ENCODE data around the gene RASGRF2.

RASGRF2 gene

DNA sequence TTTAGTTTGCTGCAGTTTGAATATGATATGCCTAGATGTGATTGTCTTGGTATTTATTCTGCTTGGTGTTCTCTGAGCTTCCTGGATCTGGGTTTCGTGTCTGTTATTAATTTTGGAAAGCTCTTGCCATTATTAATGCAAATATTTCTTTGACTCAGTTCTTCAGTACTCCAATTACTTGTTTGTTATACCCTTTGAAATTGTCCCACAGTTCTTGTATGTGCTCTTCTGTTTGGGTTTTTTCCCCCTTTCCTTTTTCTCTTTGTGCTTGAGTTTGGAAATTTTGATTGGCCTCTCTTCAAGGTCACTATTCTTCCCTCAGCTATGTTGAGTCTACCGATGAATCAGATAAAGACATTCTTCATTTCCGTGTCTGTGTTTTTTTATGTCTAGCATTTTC lies 176.4 kb downstream of the RASGRF2 start:
- no peak for DNase-seq (ENCODE audit: low read depth, low spot score)

DNA sequence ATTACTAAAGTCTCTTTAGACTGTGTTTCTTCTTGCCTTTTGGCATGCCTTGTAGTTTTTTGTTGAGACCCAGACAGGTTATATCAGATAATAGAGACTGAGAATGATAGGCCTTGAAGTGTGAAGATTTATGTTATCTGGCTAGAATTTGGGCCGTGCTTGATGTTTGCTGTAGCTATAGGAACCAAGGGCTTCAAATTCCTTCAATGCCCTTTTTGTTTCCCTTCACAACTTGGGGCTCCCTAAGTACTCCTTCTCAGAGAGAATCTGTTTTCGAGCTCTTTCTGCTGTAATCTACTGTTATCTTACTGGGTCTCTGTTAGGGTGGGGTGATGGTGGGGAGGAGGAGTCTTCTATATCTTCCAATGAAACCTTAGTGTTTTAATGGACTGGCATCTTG lies 177.7 kb downstream of the RASGRF2 start:
- DNase-seq (ENCODE audit: low read depth, low spot score), result no peak

DNA sequence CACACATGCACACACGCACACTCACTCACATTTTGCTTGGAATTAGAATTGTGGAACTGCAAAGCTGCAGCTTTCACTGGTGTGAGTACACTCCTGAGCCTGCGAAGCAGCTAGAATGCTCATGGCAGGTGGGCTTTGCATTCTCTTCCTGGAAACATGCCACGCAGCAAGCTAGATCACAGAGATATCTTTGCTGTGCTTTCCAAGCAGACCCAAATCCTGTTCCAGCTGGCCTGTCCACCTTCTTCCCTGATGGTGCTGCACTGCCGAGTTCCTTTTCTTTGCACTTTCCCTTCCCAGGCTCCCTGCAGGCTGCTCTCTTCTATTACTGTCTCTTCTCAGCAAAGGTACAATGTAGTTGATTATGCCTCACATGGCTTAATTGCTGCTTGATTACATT lies 180.3 kb downstream of the RASGRF2 start:
- DNase-seq (ENCODE audit: low read depth, low spot score), result no peak

DNA sequence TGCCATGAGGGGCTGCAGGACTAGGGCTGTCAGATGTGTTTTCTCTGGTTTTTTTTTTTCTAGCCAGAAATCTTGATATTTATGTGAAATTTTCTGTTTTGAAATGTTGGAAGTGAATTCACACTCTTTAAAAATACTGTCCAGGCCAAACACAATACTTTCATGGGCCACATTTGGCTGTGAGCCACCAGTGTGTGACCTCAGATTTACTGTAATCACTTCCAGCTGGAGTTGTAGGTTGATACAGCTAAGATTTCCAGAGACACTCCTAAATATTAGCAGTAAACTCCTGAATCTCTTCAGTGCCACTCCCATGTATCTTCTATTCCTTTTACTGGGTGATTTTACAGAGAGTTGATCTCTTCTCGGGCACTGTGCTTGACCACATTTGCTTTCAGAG lies 180.8 kb downstream of the RASGRF2 start:
- DNase-seq (ENCODE audit: low read depth, low spot score), result no peak

DNA sequence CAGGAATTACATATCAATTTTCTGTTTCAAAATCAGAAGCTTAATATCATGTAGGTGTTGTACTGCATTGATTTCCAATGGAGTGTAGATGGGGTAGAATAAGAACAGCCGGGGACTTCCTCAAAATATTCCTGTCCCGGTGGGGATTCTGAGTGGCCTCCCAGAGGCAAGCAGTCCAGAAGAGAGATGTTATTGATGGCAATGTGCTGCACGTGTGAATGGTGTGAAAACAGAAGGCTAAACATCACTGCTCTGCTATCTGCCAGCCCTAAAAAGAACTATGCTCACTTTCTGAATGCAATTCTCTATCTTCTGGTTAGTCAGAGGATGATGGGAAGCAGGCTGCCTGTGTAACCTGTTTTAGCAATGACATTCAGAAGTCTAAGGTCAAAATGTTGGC lies 181.9 kb downstream of the RASGRF2 start:
- DNase-seq (ENCODE audit: low read depth, low spot score), result no peak

DNA sequence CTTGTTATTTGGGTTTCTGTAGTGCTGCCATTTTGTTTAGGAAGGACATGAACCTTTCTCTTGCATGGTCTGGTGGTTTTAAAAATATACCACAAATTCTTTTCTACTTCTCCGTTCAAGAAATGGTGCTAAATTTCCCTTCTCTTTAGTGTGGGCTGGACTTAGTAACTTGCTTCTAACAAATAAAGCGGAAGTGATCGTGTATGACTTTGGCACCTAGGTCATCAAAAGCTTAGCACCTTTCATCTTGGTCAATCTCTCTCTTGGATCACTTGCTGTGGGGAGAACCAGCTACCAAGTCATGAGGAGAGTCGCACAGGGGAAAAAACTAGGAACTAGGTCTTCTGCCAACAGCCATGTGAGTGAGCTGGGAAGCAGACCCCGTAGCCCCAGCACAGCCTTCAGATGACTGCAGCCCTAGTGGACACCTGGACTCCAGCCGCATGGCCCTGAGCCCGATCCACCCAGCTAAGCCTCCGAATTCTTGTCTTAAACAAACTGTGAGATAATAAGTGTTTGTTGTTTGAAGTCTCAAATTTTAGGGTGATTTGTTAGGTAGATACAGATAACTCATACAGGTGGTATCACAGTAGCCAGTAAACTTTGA lies 185.3 kb downstream of the RASGRF2 start:
- no peak for DNase-seq (ENCODE audit: low read depth, low spot score)

DNA sequence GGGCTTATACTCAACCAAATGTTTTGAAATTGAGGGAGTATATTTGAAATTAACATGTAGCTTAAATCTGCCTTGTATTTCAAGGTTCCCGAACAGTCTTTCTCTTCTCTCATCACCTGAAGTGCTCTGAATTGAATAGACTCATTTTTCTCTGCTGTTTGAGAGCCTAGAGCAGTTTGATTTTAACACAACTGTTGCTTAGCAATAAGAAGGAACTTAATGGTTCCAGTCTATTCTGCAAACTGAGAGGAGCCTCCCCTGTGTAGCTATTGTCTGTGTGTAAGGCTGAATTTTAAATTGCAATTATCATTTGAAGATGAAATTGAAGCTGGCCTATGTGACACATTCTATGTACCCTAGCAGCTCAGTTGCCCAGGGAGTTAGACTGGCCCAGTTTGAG lies 185.9 kb downstream of the RASGRF2 start:
- no peak for DNase-seq (ENCODE audit: low read depth, low spot score)

DNA sequence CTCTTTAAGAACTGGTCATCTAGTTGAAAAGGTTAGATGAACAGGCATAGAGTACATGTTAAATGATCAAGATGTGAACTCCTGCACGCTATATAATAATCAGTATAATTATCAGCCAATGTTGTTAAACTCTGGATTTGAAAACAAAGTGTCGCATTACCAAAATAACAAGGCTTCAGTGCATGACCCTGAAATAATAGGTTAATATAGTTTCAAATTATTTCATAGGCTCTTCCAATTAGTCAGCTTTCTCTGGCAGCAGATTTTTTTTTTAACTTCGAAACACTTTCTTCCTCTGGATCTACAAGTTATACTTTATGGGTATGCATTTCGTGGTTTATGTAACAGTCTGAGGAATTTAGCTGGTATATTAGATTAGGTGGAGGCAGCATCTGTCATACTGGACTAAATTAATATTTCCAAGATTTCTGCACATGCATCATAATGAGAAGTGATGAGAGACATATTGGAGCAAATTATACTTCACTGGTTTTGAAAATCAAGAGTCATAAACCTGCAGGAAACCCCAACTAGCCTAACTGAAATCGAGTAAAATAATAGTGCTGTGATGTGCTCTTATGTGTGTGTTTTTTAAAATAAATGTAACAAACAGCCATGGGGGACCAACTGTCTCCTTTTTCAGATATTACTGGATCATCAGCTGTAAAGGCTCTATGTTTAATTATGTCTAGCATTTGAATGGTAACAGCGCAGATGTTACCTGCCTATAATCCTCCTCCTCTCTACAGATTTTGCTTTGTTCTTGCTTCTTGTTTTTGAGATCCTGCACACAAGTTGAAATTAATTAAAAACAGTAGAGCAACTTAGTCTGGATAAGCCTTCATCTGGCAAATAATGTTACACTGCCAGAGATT lies 187.1 kb downstream of the RASGRF2 start:
- DNase-seq (ENCODE audit: low read depth, low spot score), result no peak

DNA sequence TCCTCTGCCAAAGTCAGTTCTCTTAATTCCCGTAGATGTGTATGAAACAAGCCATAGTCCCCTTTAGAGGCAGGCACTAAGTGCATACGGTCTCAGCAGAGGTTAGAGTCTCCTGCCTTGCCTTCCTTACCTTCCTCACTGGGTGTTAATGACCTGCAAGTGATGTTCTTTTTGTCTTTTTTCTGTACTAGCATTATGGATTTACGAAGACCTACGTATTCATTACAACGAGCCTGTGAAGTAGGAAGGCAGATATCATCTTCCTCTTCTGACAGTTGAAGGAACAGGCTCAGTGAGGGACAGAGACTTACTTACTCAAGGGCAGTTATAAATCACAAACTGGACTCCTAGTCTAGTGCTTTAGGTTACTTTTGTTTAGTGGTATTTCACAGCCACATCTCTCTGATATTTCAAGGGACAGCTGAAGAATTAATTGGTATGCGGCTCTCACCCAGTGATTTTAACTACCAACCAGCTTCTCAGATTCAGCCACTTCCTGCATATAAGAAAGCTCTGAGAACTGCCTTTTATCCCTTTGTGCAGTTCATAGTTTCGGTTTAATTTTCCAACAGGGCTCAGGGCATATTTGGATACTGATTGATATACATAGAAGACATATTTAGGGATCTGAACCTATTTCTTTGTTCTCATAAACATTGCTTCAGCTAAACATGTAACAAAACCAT lies 187.9 kb downstream of the RASGRF2 start:
- DNase-seq (ENCODE audit: low read depth, low spot score), result no peak

DNA sequence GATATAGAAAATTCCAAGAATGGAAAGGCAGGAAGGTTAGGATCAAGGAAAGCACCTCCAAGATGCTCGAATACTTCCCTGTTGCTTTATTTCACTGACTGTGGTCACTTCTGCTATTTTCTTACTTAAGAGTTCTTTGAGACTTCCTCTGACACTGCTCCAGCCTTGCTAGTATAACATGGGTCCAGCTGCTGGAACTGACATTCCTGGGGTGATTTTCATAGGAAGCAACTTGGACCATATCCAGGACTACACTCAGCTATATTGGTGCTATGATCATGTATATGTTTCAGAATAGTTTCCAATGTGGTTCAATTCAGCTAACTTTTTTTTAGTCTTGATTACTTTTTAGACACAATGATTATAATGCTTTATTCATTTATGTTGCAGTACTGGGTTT lies 191.4 kb downstream of the RASGRF2 start:
- no peak for DNase-seq (ENCODE audit: low read depth, low spot score)

DNA sequence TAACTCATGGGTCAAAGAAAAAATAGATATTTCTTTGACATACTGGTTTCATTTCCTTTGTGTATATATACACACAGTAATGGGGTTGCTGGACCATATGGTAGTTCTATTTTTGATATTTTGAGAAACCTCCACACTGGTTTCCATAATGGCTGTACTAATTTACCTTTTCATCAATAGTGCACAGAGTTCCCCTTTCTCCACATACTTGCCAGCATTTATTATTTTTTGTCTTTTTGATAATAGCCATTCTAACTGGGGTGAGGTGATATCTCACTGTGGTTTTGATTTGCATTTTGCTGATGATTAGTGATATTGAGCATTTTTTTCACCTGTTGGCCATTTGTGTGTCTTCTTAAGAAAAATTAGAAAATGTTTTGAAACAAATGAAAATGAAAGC lies 194.6 kb downstream of the RASGRF2 start:
- no peak for DNase-seq (ENCODE audit: low read depth, low spot score)

DNA sequence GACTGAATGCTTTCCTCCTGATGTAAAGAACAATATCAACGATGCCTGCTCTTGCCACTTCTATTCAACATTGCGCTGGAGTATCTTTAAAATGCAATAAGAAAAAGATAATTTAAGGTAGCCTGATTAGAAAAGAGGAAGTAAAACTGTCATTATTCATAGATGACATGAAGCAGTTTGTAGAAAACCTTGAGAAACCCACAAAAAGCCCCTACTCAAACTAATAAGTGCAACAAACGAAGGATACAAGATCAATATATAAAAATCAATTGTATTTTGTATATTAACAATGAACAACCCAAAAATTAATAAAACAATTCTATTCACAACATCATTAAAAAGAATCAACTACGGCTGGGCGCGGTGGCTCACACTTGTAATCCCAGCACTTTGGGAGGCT lies 196.6 kb downstream of the RASGRF2 start:
- DNase-seq (ENCODE audit: low read depth, low spot score), result no peak

DNA sequence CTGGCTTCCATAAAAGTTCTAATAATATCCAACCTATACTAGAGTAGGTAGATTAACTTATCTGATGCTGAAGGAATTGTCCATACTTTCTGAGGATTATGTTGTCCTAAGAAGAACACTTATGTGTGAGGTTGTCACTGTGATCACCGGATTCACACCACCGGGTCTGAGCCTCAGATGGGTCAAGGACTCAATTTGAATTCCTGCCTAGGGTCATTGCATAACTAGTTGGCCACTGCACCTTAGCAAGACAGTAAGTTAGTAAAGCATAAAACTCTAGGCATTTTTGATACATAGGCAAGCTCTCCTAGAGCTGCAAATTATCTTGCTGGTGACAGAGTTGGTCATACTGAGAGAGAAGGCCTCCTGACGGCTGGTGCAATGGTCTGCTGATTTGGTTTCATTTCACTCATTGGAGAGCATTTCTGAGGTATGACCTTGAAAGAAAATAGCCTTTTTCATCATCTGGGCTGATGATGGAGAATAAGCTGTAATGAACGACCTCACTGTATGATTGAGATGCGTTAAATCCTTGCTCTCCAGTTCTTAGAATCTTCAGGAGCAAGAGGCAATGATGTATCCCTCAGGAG lies 200.9 kb downstream of the RASGRF2 start:
- DNase-seq (ENCODE audit: low read depth, low spot score), result no peak

DNA sequence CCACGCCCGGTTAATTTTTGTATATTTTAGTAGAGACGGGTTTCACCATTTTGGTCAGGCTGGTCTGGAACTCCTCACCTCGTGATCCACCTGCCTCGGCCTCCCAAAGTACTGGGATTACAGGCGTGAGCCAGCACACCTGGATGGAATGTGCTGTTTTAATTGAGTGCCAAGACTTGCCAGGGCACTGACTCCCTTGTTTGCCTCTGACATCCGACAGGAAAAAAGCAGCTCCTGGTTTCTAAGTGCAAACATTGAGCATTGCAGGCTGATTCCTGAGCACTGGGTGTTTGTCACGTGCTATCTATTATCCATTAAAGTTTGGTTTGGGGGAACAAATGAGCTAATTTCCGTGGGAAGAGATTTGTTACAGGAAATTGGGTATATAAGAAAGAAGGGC lies 202.3 kb downstream of the RASGRF2 start:
- DNase-seq (ENCODE audit: low read depth, low spot score), result no peak

DNA sequence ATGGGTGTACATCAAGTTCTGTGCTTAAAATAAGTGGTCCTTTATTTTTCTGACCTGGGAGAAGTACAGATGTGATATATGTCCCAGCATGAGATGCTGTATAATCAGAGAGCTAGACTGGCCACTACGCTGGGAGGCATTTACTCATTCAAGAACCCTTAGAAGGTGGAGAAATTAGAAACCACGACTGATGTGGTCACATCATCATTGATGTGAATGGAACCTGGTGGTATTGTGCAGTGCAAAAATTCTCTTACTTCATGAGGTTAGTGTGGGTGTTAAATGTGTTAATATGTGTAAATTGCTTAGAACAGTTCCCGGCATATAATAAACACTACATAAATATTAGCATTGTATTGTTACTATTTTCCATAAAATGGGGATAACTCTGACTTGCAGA lies 203.5 kb downstream of the RASGRF2 start:
- no peak for DNase-seq (ENCODE audit: low read depth, low spot score)

DNA sequence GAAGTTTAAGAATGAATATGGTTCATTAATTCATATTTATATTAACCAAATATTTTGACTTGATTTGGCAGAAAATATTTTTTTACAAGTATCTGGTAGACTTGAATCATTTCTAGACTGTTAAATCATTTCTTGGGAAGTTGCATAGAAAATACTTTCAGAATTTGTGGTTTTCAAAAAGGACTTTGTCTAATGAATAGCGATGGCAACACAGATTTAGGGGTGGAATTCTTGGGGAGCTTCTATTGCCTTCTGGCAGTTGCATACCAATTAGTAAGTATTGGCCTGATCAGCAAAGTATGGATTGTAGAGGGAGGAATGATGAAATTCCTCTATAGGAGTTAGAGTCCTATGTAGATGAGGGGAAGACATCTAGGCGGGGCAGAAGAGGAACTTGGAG lies 204.3 kb downstream of the RASGRF2 start:
- DNase-seq (ENCODE audit: low read depth, low spot score), result no peak

DNA sequence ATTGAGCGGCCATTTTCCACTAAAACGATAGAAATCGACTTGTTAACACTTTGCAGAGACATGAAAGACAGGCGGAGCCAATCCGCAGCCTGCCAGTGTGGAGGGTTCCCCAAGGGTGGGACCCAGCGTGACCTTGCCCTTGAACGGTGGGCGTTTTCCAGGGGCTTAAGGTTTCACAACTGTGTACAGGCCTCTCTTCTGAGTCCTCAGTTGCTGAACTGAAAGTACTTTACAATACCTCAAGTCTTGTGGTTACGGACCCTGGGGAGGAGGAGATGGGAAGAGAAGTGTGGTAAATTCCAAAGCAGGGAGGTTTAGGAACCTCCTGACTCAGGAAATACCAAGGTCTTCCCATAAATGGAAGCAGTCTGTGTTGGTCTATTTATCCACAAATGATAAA lies 204.8 kb downstream of the RASGRF2 start:
- DNase-seq (ENCODE audit: low read depth, low spot score), result no peak

DNA sequence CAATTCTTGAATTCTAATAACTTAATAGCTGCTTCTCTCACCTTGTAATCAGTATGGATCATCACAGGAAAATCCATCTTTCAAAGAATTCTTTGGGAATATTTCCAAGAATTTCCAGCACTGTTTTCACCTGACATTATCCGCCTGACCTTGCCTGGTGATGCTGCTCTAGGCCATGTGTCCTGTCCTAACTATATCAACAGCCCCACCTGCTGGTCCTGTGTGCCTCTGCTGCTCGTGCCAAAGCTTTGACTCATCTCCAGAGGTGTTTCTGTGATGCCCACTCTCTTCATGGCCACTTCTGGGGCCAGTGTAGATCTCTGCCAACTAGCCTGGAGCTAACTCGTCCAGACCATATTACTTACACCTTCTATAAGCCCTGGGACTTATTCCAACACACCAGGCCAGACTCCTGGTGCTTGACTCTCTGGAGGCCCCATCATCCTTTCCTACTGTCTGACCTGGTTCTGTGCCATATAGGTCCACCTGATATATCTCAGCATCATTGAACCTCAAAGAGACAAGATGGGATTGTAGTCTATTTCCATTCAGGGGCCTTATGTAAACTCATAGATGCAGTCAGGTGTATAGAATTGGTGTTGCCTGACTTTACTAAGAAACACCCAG lies 205.4 kb downstream of the RASGRF2 start:
- DNase-seq (ENCODE audit: low read depth, low spot score), result peak; percentile 77

DNA sequence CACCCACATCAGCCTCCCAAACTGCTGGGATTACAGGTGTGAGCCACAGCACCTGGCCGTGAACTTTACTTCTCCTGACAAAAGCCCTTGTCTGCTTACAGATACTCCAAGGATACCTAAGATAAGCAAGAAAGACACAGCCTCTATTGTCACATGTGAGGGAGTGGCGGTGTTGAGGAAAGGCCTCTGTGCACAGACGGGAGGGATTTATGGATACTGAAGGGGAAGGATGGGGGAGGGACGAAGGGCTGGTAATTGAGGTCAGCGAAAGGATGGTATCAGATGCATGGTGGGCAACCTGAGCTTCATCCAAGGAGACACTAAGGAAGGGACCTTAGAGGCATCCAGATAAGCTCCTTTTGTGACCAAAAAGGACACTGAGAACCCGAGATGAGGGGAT lies 206.3 kb downstream of the RASGRF2 start:
- DNase-seq (ENCODE audit: low read depth, low spot score), result no peak

DNA sequence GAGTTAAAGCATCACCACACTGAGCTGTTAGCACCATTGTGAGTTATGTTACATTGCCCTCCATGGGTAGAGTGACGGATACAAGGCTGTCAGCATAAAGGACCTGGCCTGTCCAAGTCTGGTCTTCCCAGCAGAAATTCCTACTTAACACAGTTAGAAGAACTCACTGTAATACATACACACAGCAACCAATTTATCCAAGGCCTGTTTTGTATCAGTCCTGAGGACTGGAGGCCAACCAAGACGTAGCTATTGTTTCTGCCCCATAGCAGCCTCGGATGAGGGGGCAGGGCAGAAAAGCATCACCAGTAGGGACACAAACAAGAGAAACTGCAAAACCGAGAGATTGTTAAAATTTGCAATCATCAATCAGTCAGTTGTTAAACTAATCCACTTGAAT lies 206.9 kb downstream of the RASGRF2 start:
- DNase-seq (ENCODE audit: low read depth, low spot score), result no peak

DNA sequence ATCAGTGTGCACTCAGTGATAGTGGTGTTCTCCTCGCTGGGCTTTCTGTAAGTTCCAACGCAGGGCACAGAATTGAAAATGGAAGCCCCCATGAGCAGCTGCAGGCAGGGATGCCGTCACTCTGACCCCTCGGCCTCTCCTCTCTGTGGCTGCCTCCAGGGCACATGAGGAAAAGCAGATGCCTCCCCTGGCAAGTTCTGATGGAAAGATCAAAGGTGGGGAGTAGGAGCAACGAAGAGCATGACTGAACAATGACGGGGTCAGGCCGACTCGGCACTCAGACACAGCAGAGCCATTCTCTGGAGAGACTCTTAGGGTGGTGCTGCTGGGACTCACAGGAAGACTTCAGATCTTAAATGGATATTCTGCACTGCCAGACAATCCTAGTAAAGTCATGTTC lies 207.4 kb downstream of the RASGRF2 start:
- peak; percentile 82 for DNase-seq (ENCODE audit: low read depth, low spot score)

DNA sequence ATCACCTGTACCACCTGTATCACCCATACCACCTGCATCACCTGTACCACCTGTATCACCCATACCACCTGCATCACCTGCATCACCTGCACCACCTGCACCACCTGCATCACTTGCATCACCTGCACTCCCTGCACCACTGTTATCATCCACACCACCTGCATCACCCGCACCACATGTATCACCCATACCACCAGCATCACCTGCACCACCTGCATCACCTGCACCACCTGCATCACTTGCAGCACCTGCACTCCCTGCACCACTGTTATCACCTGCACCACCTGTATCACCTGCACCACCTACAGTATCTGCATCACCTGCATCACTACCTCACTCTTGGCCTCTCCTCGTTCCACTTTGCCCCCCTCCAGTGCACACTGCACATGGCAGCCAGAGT lies 209.8 kb downstream of the RASGRF2 start:
- no peak for DNase-seq (ENCODE audit: low read depth, low spot score)

All from ELF-1 (cell line).